DND-41 (cell line): ENCODE measurements around the gene ZNF444.

Experiments used
- CTCF ChIP-seq: IDR thresholded peaks from 2 replicates; pipeline ENCODE4 v1.5.1; 2012; ENCODE audit warnings: borderline replicate concordance, low read length, moderate library complexity, mild to moderate bottlenecking; ENCODE audit not compliant: poor library complexity, severe bottlenecking; ENCODE audit errors: extremely low read depth
- EZH2 ChIP-seq: IDR thresholded peaks from 3 replicates; pipeline ENCODE4 v1.6.1; 2012; ENCODE audit warnings: borderline replicate concordance, low read depth, mild to moderate bottlenecking, moderate library complexity, low read length, inconsistent platforms; ENCODE audit not compliant: severe bottlenecking

- no peak for TF ChIP-seq CTCF
- no peak for TF ChIP-seq EZH2
Observed at GRCh38 chr19:56177564-56178243, 36.6 kb downstream of the ZNF444 start.
